HG03159 (cell line): ENCODE data around the gene GATD1.
A peak's percentile ranks its signal among the peaks of the same experiment; 100 is the strongest.

Experiments used
- ATAC-seq: cut with Tn5 transposase; IDR thresholded peaks from one replicate; pipeline ENCODE4 v1.9.1; 2021; ENCODE audit warnings: mild to moderate bottlenecking, moderate library complexity; ENCODE audit not compliant: unreplicated experiment

The GATD1 gene

DNA sequence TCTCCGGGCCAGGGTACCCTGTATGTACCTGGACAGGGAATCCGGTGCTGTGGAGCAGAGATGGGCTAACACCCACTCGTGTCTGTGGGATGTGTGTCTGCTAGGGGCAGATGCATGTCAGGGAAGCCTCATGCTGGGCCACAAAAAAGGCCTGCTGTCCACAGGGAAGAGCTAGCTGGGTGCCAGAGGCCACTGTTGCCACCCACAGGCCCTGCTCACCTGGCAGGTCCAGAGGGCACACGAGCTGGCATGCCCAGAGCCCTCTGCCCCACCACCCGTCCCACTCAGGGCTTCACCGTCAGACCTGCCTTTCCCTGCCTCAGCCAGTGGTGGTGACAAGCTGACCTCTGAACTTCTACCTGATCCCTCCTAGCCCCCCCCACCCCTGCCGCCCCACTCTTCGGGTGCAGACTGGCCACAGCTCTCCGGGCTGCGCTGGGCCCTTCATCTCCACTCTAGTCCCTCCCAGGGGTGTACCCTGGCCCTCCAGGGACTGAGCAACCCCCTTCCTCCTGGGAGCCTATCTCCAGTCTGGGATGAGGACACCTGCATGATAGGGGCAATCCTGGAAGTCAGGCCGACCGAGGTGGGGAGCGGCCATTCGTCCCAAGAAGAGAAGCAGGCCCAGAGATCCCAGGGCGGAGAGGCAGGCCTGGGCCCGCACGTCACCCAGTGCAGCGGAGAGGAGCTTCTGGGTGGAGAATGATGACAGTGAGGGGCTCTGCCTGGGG lies 19.4 kb upstream of the GATD1 start:
- no peak for ATAC-seq

DNA sequence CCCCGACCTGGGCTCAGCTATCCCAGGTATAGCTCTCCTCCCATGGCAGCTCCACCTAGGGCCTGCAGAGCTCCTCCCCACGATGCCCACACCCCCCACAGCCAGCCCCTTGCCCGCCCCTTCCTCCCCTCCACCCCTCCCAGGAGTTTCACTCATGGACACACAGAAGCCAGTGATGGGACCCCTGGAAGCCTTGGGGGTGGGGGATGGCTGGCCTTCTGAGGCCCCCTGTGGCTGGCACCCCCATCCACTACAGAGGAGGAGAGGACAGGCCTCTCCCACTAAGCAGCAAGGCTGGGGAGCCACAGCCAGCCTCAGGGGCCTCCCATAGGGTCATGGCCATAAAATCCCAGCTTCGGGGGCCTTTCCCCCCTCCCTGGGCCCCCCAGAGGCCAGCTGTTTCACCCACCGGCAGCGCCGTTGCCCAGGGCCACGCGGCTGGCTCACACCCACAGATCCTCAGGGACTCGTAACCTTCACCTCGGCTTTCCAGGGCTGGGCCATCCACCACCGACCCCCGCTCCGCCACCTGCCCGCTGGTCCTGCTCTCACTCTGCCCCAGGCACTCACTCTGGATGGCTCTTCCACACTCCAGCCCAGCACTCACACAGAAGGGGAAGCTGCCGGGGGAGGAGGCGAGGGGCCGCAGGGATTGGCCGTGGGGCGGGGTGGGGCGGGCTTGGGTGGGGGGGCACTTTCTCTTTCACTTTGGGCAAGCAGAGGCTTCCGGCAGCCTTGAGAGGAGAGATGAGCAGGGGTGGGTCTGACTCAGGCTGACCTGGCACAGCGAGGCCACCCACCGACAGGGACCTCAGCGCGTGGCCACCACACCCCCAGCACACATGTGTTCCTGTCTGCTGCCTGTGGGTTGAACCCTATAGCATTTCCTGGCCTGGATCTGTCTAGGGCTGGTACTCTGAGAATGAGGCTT lies 18.6 kb upstream of the GATD1 start:
- ATAC-seq, result peak; percentile 31

DNA sequence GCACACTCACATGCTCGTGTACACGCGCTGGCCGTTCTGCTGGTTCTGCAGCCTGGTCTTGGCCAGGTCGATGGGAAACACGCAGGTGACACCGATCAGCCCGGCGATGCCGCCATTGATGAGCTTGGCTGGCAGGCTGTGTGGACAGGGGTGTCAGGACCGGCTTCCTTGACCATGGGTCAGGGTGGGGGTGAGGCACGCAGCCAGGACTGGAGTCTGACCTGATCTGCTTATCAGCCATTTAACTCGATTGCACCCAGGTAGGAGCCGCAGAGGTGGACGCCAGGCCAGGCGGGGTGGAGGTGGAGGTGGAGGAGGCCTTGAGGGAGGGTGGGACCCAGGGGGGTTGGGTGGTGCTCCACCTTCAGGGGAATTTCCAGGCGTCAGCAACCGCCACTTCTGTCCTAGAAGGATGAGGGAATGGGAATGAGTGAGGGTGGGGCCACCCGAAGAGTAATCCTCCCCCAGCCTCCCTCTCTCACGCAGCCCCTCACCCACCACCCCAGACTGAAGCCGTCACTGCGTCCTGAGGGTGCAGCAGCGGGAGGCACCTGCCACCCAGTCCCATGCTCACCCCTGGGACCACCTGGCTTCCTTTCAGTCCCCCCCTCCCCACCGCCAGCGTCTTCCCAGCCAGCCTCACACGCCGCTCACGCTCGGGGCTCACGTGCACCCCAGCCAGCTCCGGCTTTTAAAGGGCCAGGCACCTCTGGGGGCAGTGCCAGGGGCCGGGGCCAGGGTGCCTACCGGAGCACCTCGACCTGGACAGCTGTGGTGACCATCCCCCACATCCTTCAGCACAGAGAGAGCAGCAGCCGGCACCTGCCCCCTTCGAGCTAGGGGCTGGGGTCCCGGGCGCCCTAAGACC lies 17.7 kb upstream of the GATD1 start:
- ATAC-seq, result no peak

DNA sequence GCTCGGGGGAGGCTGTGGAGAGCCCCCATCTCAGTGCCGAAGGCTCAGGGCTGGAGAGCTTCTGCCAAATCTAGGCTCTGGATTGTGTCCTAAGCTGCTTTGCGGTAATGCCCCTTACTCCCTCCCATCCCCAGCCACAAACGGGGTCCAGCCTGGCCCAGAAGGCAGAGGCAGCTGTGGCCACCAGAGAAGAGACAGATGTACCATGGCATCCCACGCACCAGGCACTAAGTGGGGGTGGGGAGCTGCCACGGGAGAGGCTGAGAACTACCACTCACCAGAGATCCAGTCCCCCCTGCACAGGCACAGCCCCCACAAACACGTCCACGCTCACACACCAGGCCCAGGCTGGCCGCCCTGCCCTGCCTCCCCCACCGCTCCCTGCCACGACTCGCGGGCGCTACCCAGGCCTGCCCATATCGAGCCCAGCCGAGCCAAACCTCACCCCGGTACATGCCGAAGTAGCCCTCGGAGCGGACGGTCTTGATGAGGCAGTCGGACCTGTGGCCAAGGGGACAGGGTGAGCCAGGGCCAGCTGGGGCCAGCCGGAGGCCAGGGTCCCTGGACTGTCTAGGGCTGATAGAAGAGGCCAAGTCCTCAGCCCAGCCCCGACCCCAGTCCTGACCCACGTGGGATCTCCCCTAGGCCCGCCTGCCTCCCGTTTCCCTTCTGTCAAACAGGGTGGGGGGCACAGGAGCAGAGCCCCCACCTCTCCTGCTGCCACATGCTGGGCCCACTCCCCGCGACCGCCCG lies 16.9 kb upstream of the GATD1 start:
- ATAC-seq, result no peak

DNA sequence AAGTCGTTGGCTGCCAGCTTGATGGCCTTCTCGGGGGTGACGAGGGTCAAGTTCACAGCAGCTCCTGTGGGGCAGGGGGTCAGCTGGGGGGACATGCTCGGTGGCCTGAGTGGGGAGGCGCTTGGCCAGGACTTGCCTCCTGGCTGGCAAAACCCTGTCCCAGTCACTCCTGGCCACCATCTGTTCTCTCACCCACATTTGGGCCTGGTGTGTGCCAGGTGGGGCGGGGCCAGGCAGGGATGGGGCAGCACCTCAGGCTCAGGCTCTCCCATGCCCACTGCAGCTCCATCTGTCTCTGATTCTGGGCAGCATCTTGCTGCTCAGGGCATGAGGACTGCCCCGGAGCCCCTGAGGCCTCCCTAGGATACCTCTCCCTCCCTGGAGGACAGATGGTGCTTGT lies 16.3 kb upstream of the GATD1 start:
- no peak for ATAC-seq

DNA sequence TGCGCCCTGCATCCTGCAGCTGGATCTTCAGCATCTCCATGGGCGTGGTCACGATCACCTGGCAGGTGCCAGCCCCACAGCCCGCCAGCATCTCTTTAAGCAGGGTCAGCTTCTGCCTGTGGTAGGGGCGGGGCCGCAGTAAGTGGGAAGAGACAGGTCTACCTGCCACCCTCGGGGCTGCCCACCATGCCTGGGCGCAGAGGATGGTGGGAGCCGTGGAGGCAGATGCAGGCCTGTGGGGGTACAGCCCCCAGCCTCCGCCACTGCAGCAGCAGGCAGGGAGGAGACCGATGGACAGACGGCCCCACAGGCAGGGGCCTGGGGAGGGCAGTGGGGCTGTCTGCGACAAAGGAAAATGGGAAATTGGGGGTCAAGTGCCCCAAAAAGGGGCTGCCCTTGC lies 15.6 kb upstream of the GATD1 start:
- ATAC-seq, result no peak

DNA sequence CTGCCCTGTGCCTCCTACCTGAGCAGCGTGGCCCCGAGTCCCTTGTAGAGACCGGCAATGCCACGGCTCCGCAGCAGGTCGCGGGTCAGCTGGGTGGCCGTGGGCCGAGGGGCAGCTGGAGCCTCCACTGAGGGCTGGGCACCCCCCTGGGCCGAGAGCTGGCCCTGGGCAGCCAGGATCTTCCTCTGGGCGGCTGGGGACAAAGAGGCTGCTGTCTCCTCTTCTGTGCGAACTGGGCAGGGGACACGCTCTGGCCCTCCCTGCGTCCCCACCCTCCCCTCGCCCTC lies 15.2 kb upstream of the GATD1 start:
- no peak for ATAC-seq

DNA sequence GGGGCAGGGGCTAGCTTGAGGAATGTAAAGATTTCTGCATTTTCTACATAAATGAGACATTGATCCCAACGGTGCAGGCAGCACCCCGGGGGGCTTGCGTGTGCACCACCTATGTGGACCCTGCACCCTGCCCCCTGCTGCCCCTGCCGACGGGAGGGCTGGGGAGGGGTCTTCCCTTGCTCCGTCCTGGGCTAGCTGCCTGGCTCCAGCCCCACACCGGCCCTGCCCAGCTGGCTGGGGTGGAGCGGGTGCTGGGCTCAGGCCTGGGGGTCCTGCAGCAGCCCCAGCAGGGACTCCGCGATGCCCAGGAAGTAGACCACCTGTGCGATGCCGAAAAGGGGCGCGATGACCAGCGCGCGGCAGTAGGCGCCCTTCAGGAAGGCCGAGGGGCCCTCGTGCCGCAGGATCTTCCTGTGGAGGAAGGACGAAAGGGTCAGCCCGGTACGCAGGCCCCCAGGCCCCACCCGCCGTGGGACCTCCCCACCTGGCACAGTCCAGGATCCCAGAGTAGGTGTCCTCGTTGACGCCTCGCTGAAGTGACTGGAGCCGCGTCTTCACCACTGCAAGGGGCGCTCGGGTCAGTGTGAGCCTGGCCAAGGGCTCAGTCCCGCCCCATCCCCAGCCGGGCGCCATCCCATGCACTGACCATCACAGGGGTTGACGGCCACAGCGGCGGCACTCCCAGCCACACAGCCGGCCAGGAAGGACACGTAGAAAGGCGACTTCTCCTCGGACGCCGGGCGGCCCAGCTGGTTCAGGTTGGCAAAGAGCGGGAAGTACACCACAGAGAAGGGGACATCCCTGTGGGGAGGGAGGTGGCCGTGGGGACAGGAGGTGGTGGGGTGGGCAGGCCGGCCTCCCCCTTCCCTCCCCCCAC lies 14.6 kb upstream of the GATD1 start:
- no peak for ATAC-seq

DNA sequence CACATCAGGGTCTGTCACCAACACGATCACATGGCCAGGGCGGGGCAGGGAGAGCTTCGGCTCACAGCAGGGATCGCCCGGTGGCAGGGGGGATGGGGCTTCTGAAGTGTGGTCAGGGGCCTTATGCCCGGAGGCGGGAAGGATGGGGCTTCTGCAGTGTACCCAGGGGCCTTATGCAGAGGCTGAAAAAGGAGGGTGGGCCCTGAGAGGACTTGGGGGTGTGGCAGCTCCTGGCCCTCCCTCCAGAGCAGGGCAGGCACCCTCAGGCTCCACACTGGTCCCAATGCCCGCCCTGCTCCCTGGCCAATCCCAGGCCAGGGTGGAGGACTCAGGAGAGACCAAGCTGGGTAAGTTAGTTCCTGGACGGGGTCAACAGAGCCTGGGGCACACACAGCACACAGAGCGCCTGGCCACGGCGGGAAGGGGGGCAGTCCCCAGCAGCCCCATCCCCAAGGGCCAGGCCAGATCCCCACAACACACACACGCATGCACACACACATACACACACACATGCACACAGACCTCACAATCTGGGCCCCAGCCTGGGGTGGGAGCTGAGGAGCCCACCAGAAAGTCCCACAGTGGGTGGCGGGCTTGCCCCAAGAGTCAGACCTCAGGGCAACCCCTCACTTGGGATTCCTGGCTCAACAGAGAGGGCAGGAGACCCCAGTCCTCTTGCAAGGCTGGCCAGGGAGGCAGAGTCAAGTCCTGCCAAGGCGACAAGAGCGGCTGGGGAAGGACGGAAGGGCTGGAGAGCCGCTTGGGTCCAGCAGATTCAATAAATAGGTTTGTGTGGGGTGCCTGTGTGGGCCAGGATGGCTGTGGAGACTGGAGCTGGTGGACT lies 13.7 kb upstream of the GATD1 start:
- ATAC-seq, result no peak

DNA sequence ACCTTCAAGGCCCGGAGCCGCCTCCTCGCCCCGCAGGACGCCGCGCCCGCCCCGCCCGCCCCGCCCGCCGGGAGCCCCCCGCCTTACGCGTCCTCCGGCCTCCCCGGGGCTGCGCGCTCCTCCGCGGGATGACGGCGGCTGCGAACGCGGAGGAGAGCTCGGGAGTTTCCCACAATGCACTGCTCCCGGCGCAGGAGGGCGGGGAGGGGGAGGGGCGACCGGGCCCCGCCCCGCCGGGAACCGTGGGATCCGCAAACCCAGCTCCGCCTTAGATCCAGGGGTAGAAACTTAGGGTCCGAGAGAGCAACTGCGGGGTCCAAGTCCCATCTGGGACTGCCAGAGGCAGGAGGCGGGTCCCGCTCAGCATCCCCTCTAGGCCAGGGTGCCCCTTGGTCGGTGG lies 12.7 kb upstream of the GATD1 start, which contains the start of gene CEND1:
CEND1 (minus strand) TSS at position 148 of the 400 bp plus-strand sequence. CDS start 1,514 bp downstream, outside the sequence.
- ATAC-seq, result no peak

DNA sequence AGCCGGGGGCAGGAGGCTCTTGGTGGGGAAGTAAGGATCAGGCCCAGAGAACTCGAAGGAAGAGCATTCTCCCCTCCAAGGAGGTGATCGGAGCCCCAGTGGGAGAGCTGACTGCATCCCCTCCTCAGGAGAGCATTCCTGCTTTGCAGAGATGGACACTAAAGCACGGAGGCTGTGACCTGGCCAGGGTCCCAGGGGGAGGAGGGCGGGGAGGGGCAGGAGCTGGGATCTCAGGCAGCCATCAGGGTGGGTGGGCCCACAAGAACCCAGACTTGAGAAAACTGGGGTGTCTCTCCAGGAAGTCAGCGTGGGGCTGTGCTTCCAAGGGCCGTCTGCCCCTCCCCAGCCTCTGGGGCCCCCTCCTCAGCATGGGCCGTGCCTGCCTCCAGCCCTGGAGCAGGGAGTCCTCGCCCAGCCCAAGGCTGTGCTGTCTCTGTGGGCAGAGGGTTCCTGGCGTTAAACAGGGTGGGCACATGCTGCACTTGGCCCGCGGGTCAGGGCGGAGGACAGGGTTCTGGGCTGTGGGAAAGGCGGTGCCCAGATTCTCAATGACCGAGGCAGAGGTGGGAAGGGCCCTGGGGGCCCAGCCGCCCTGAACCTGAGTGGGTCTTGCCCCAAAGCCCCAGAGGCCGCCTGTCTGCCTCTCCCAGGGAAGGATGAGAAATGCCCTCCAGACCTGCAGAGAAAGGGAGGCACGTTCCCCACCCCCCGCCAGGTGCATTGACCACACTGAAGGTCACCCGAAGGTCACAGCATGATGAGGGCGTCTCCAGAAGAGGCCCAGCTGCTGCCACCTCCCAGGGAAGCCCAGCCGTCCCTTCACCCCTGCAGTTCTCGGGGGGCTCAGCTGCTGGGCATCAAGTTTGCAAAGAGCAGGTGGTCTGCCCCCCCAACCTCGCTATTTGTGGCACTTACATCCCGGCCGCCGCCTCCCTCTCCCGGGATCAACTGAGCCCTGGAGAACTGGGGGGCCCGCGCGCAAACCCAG lies 12.0 kb upstream of the GATD1 start:
- no peak for ATAC-seq

DNA sequence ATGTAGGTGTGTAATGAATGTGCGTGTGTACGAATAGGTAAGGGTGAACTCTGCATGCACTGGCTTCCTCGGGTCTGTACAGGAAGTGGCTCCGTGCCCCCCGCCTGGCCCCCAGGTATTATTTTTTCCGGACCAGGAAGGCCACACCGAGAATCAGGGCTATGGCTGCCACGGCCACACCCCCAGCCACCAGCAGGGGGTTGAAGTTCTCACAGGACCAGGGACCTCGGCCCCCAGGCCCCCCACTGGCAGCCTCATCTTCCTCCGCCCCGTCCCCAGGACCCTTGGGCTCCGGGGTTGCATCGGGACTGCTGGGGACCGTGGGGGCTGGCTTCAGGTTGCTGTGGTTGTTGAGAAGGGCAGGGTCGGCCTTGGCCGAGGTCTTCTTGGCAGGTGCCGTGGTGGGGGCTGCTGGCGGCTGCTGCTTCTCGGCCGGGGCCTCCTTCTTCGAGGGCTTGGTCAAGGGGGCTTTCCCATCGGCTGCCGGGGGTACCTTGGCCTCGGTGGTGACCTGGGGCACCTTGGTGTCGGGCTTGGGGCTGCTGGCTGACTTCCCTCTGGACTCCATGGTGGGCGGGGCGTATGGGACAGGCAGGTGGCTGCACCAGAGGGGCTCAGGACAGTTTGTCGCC lies 10.8 kb upstream of the GATD1 start:
- no peak for ATAC-seq

DNA sequence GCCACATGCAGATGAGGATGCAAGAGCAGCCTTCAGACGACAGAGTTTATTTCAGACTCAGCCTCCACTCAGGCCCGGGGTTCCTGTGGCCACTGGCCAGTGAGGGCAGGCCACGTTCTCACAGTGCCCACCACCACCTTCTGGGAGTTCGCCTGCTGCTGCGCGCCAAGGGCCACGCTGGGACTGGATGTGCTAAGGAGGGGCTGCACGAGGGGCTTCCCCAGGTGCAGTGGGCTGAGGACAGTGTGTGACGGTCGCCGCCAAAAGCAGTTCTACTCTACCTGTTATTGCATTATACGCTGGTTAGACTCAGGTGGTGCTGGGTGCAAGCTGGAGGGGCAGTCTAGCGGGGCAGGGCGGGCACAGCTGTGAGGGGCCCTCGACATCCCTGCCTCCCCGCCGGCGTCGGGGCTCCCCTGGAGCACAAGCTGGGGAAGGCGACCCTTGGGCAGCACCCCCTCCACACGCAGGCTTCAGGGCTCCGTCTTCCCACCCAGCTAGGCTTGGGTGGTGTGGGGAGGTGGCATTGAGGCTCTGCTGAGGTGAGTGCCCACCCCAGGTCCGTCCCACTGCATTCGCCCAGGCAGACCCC lies 9.9 kb upstream of the GATD1 start:
- no peak for ATAC-seq

DNA sequence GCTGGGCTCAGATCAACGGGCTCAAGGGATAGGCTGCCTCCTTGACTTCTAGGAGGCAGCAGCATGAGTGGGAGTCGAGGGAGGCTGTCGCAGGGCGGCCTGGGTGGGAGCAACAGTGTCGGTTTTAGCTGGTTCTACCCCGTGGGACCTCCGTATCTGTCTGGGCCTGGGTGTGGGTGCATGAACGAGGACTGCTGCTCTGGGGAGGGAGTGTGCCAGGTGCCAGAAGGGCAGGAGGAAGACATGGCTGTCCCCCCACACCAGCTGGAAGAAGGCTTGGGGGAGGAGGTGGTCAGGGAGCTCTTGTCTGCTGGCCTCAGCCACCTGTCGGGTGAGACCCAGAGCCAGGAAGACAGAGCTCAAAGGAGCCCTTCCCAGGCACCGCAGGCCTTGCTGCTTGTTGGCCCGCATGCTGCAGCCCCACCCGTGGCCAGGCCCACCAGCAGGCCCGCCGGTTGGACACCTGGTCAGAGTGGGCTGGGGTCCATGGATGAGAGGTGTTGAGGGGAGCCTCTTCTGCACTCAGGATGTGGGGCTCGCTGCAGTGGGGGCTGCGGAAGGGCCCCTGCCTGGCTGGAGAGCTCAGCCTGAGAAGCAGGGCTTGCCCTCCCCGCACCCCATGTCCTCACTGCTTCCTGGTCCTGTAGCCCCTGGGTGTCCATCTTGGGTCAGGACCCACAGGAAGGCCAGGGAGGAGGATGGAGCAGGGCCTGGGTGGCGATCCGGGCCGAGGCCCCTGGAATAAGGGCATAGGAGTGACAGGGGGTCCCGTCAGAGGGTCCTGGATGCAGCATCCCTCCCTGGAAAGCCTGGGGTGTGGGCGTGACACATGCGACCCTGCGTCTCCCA lies 9.2 kb upstream of the GATD1 start:
- no peak for ATAC-seq

DNA sequence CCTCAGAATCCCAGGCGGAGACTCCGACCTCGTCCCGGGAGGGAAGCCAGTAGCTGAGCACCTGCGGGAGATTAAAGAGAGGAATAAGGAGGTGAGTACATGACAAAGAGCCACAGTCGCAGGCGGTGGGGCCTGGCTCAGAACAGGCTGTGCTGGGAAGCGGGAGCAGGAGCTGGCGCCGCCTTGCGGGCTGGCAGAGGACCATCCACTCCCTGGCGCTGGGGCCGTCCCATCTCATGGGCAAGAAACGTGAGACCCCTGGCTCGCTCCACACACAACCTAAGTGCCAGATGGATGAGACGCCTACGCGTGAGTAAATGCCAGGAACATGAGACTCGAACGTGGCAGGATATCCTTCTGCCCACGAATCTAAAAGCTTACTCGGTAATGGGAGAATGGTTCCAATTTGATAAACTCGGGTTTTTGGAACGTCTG lies 6.3 kb upstream of the GATD1 start:
- ATAC-seq, result no peak
